HG03064 (cell line): ENCODE measurements around the gene PTPN4.
A peak's percentile ranks its signal among the peaks of the same experiment; 100 is the strongest.
"Not testable (repeated sequence)": the region's sequence is repeated elsewhere in the genome, so short reads cannot be mapped to it uniquely, and the experiment has no call there.

Experiments
- ATAC-seq: cut with Tn5 transposase; IDR thresholded peaks from one replicate; pipeline ENCODE4 v1.9.1; 2021; ENCODE audit warnings: low read depth; ENCODE audit not compliant: unreplicated experiment

PTPN4 gene

GRCh38 chr2:119929537-119929936 lies 169.8 kb downstream of the PTPN4 start:
- ATAC-seq: no peak

- ATAC-seq: no peak
Measured at GRCh38 chr2:119932809-119933208, 173.1 kb downstream of the PTPN4 start.

GRCh38 chr2:119934319-119934718 lies 174.6 kb downstream of the PTPN4 start:
- ATAC-seq: no peak

GRCh38 chr2:119937680-119938079 lies 178.0 kb downstream of the PTPN4 start:
- ATAC-seq: no peak

- no peak for ATAC-seq
Measured at GRCh38 chr2:119939915-119940314, 180.2 kb downstream of the PTPN4 start.

GRCh38 chr2:119940856-119941255 lies 181.1 kb downstream of the PTPN4 start:
- ATAC-seq: no peak

- ATAC-seq: no peak
Measured at GRCh38 chr2:119941388-119941787, 181.7 kb downstream of the PTPN4 start.

GRCh38 chr2:119941981-119942513 lies 182.3 kb downstream of the PTPN4 start:
- no peak for ATAC-seq

GRCh38 chr2:119943058-119943457 lies 183.3 kb downstream of the PTPN4 start:
- no peak for ATAC-seq

- ATAC-seq: no peak
Measured at GRCh38 chr2:119947535-119947934, 187.8 kb downstream of the PTPN4 start.

- no peak for ATAC-seq
Measured at GRCh38 chr2:119950966-119951365, 191.2 kb downstream of the PTPN4 start.

GRCh38 chr2:119958670-119959268 lies 199.0 kb downstream of the PTPN4 start:
- ATAC-seq: no peak

- no peak for ATAC-seq
Measured at GRCh38 chr2:119960821-119961220, 201.1 kb downstream of the PTPN4 start.

GRCh38 chr2:119981896-119982295 lies 222.2 kb downstream of the PTPN4 start:
- no peak for ATAC-seq

GRCh38 chr2:119982506-119982905 lies 222.8 kb downstream of the PTPN4 start:
- no peak for ATAC-seq

- no peak for ATAC-seq
Measured at GRCh38 chr2:119983108-119983507, 223.4 kb downstream of the PTPN4 start.

GRCh38 chr2:119996148-119996547 lies 236.4 kb downstream of the PTPN4 start:
- no peak for ATAC-seq

GRCh38 chr2:119996896-119997891 lies 237.5 kb downstream of the PTPN4 start:
- not testable (repeated sequence) for ATAC-seq

- ATAC-seq: no peak
Measured at GRCh38 chr2:120001471-120001870, 241.7 kb downstream of the PTPN4 start.

GRCh38 chr2:120004254-120004653 lies 244.5 kb downstream of the PTPN4 start:
- ATAC-seq: no peak

GRCh38 chr2:120005834-120006521 lies 246.3 kb downstream of the PTPN4 start:
- ATAC-seq: peak; percentile 70
